Body of pancreas (tissue), 4 donors: ENCODE measurements around the gene C1orf52.

Experiments used
- POLR2A ChIP-seq, 3 donors: fragments of 450-650 bp; IDR thresholded peaks; one replicate each; pipeline ENCODE4 v1.6.1; 2016; ENCODE audit warnings: antibody characterized with exemption in 3 of 3, mild to moderate bottlenecking in 2 of 3
- TF ChIP-seq, protein P1 (sequence below), 7 experiments: fragments of 450-650 bp in 4 of 7; fragments of 200-600 bp in 3 of 7; sonication (generic) in 3 of 7; IDR thresholded peaks; one replicate each; pipeline ENCODE4 v1.5.1; 2016 to 2019; ENCODE audit warnings: antibody characterized with exemption in 7 of 7

DNA sequence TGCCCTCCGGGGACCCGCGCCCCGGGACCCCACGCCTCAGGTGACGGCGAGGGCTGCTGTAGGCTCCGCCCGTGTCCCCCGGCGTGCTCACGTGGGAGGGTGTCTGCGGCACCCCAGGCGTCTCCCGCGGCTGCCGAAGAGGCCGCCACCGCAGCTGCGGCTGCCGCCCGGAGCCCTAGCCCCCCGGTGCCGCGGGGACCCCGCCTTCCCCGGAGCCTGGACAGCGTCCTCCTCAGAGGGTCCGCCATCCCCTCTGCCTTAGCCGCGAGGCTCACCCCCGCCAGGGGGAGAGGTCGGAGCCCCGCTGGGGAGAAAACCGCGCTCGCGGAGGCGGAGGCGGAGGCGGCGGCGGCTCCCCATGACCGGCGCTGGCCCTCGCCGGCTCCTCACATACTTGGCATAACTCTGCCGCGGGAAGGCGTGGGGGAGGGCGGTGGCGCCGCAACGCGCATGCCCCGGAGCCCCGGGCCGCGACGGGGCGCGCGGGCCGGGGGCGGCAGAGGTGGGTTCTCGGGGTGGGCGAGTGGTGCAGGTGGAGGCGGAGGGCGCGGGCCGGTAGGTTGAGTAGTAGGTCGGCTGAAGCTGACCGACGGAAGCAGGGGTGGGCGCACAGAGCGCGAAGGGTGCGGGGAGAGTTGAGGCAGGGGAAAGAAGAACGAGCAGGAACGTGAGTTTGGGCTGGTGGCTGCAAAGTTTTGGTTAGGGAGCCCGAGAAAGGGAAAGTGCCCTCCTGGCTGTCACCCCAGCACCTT, 57.9 kb downstream of the C1orf52 start:
- TF ChIP-seq POLR2A (IDR thresholded peaks at IDR 0.05) = peak; percentile 59 to 83 (median 76)
- TF ChIP-seq, protein P1, sequence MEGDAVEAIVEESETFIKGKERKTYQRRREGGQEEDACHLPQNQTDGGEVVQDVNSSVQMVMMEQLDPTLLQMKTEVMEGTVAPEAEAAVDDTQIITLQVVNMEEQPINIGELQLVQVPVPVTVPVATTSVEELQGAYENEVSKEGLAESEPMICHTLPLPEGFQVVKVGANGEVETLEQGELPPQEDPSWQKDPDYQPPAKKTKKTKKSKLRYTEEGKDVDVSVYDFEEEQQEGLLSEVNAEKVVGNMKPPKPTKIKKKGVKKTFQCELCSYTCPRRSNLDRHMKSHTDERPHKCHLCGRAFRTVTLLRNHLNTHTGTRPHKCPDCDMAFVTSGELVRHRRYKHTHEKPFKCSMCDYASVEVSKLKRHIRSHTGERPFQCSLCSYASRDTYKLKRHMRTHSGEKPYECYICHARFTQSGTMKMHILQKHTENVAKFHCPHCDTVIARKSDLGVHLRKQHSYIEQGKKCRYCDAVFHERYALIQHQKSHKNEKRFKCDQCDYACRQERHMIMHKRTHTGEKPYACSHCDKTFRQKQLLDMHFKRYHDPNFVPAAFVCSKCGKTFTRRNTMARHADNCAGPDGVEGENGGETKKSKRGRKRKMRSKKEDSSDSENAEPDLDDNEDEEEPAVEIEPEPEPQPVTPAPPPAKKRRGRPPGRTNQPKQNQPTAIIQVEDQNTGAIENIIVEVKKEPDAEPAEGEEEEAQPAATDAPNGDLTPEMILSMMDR (IDR thresholded peaks at IDR 0.05) = peak in 3 of 7 experiments; percentile 6 to 18 (median 13)
